Cerebellar nuclear complex (tissue), 1 donor: Measurements from ENCODE around the gene ZNF827.

Experiments used
- DNase-seq, 2 experiments: peaks; one replicate each; lab custom pipeline; 2025; lab: John Stamatoyannopoulos, UW

Gene ZNF827

GRCh38 chr4:145891958-145892357 is 46.7 kb downstream of the ZNF827 start:
- no peak for DNase-seq

GRCh38 chr4:145890689-145891088 is 47.9 kb downstream of the ZNF827 start:
- no peak for DNase-seq

DNA sequence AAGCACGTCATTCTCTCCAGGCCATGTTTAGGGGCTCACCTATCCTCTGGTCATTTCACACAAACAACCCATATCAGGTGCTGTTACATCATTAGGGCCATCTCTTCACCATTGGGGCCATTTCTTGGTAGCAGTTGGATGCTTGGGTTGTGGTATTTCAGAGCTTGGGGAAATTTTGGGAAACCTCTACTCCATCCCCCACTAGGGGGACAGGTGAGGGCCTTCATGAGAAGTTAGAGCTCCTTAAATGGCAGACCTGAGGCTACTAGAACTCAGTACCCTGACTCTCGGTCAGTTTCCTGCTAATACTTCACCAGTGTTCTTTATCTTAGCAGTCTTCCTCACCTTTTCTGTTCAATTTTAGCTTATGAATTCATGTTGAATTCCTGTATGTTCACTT is 50.2 kb downstream of the ZNF827 start:
- DNase-seq = no peak

- DNase-seq = no peak
Observed at GRCh38 chr4:145887241-145887991, 51.2 kb downstream of the ZNF827 start.

GRCh38 chr4:145886871-145887240 is 51.8 kb downstream of the ZNF827 start:
- DNase-seq = no peak

GRCh38 chr4:145885666-145886065 is 53.0 kb downstream of the ZNF827 start:
- DNase-seq = no peak

DNA sequence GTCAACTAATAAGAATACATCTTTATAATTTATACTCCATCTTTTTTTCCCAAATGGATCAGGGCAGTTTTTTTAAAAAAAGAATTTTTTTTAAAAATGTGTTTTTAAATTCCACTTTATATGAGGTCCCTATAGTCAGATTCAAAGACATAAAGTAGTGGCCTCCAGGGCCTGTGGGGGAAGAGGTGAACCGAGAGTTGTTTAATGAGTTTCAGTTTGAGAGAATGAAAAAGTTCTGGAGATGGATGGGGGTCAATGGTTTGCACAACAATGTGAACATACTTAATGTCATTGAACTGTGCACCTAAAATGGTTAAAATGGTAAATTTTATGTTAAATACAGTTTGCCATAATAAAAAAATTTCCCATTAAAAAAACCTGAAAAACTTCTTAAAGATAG is 53.8 kb downstream of the ZNF827 start:
- no peak for DNase-seq

DNA sequence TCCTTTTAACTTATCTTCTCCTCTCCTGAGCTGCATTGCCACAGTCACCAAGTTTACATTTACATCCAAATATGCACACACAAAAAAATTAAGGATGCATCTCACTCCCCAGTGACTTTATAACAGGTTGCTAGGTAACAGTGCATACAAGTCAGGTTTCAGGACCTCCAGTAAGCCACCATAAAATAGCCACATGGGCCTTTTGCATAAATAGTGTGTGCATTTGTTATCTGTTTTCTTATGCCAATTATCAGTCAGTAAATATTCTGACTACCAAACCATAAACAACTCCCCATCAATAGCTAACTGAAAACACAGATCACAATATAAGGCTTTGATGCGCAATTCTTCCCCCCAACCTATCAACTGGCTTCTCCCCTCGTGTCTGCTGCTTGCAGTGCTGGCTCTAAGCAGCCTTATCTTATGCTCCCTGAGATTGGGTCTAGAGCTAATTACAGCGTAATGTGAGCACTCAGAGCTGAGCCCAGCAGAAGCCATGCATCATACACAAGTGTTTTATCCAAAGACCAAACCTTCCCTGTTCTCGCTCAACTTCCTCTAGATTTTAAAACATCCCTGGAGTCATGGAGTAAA is 55.4 kb downstream of the ZNF827 start:
- DNase-seq = no peak

DNA sequence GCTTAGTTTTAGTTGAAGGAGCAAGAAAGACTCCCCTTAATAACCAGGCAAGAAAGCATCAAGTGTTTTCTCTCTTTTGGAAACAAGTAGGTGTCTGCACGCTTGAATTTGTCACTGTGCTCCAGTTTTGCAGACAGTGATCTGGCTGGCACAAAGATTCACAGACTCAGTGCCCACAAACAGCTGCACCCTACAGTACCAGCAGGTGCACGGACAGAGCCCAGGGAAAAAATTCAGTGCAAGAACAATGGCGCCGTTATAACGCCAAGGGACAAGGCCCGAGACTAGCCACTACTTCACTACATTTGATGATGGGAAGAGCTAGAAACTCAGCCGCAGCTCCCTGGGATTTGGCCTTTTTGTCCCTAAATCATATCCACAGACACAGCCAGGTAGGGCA is 56.0 kb downstream of the ZNF827 start:
- DNase-seq = peak in 1 of 2 experiments; percentile 25

DNA sequence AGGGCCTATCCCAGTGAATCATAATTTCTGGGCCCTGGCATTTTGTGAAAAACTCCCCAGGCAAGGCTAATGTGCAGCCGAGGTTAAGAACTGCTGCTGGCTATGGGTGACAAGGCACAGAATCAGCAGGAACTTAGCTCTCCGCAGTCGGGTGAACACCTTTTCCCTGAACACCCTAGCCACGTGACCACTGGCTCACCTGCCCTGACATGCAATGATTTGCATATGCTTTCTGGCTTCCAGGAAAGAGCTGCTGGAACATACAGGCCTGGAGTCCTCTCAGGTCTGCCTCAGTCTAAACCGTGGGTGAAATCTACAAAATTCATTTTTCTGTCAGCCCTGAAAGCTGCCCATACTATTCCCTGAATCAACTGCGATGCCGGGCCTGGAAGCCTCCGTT is 56.6 kb downstream of the ZNF827 start:
- peak; percentile 2 to 50 for DNase-seq

DNA sequence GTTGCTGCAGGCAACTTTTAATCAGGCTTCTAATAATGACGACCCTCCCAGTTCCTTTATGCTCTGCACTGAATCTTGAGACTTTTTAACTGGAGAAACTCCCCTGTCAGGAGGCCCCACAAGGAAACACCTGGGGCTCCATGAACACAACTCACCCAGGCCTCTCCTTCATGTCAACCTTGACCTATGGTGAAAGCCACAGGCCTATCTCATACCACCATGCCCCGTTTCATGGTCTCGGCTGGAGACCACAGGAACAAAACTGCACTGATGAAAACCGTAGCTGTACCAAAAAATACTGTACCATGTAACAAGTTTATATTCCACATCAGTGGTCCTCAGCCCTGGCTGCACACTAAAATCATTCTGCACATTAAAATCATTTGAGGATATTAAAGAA is 57.0 kb downstream of the ZNF827 start:
- DNase-seq = no peak

- no peak for DNase-seq
Observed at GRCh38 chr4:145880355-145880960, 58.2 kb downstream of the ZNF827 start.

DNA sequence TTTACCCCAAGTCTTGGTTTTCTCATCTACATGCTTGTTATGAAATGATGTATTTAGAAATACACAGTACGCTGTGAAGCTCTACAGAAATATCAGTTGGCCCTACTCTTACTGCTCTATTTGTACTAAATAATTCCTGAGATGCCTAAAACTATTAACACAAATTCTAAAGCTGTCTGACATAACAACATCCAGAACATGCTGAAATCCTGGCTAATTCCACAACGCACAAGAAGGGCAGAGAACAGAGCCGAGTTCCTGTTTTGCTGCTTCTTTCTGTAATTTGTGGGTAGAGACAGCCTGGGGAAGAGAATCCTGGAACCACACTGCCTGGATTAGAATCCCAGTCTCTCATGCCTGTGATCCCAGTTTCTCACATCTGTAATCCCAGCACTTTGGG is 59.0 kb downstream of the ZNF827 start:
- no peak for DNase-seq

DNA sequence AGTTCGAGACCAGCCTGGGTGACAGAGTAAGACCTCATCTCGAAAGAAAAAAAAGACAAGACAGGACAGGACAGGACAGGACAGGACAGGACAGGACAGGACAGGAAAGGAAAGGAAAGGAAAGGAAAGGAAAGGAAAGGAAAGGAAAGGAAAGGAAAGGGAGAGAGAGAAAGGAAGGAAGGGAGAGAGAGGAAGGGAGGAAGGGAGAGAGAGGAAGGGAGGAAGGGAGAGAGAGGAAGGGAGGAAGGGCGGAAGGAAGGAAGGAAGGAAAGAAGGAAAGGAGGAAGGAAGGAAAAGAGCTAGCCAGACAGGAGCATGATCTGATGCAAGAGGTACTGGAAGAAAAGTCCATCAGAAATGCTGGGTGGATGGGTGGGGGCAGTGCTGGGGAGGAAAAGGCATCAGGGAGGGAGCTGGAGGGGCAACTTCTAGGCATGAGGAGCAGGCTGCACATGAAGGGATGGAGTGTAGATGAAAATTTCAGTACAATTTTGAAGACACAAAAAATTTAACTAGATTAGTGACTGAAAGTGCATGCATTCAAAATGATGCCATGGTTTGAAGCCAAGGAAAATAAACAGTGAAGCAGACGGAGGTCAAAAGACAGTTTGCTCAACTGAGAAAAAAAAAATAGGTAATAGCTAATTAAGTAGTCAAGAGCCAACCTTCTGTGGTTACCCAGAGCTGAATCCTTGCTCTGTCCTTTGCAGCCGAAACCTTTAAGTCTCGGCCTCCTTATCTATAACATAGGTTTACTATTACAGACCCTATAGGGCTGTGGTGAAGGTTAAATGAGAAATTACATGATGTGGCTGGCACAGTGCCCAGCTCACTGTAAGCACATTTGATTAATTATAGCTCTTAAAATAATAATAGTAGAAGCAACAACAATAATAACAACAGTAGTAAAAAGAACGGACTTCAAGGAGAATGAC is 59.9 kb downstream of the ZNF827 start:
- DNase-seq = no peak

- DNase-seq = no peak
Observed at GRCh38 chr4:145876531-145877180, 62.0 kb downstream of the ZNF827 start.

GRCh38 chr4:145873901-145874300 is 64.7 kb downstream of the ZNF827 start:
- DNase-seq = no peak

DNA sequence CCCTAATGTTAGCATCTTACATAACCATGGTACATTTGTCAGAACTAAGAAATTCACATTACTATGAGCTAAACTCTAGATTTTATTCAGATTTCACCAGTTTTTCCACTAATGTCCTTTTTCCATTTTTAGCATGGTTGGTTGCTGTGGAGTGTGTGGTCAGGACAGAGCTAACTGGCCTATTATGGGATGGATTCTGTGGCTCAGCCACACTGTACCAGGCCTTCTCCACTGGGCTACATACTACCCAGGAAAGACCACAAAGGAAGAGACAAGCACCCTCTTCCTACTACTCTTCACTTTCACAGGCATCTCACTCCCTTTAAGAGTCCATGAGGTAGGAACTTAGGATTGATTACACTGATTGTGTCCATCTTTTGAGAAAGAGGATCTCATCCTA is 67.4 kb downstream of the ZNF827 start:
- DNase-seq = no peak

GRCh38 chr4:145870155-145871020 is 68.2 kb downstream of the ZNF827 start:
- DNase-seq = no peak

GRCh38 chr4:145868637-145869409 is 69.8 kb downstream of the ZNF827 start:
- no peak for DNase-seq

- no peak for DNase-seq
Observed at GRCh38 chr4:145867406-145867805, 71.2 kb downstream of the ZNF827 start.
